ENCODE measurements around the gene SCN1B.

SCN1B gene

DNA sequence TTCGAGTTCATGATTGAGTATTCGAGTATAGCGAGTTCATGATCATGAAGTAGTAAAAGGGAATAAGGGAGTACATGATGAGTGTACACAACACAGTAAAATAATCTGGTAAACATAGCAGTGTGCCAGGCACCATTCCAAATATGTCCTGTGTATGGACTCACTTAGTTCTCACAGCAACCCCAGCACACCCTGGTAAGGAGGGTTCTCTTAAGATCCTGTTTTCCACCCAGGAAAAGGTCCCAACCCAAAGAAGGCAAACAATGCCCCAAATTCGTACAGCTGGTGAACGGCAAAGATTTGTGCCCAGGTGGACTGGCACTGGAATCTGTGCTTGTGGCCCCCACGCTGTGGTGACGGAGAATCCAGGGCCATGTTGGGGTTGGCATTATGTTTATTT, 32.7 kb downstream of the SCN1B start:
- no peak for TF ChIP-seq TAF1 (IDR thresholded peaks at IDR 0.05; ENCODE audit: borderline replicate concordance, low read depth, low read length)
- TF ChIP-seq POLR2A (IDR thresholded peaks at IDR 0.05; ENCODE audit: low read depth, low read length), result no peak
- TF ChIP-seq POLR2AphosphoS5 (IDR thresholded peaks at IDR 0.05; ENCODE audit: low read depth, low read length), result no peak
- no peak for FAIRE-seq

DNA sequence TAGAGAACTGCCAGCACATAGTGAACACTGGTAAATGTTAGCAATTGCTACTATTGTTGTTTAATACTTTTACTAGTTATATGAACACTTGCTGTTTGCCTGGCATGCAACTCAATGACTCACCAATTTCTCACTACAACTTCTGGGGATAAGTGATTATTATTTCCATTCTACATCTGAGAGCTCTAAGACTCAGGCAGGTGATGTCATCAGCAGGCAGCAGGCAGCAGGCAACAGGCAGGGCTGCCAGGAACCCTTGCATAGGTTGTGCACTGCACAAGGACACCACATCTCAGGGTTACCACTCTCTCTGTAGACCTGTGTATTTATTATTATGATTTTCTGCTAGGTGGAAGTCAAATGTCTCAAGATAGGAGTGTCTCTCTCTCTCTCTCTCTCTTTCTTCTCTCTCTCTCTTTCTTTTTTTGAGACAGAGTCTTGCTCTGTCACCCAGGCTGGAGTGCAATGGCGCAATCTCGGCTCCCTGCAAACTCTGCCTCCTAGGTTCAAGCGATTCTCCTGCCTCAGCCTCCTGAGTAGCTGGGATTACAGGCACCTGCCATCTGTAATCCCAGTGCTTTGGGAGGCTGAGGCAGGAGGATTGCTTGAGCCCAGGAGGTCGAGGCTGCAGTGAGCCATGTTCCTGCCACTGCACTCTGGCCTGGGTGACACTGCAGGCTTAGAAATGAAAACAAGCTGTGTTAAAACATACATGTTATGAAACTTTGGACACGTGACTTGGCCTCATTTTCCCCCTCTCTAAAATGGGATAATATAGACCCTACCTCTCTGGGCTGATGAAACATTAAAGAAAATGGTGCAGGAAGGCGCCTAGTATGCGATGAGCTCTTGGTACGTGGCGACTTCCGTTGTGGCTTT, 33.9 kb downstream of the SCN1B start:
- no peak for TF ChIP-seq TAF1 (IDR thresholded peaks at IDR 0.05; ENCODE audit: borderline replicate concordance, low read depth, low read length)
- TF ChIP-seq POLR2A (IDR thresholded peaks at IDR 0.05; ENCODE audit: low read depth, low read length), result no peak
- TF ChIP-seq POLR2AphosphoS5 (IDR thresholded peaks at IDR 0.05; ENCODE audit: low read depth, low read length), result no peak
- DNase-seq (ENCODE audit: insufficient read length), result no peak
- no peak for FAIRE-seq

More for the DNA sequence above, 32.7 kb downstream of the SCN1B start:
- no peak for DNase-seq (ENCODE audit: insufficient read length)

DNA sequence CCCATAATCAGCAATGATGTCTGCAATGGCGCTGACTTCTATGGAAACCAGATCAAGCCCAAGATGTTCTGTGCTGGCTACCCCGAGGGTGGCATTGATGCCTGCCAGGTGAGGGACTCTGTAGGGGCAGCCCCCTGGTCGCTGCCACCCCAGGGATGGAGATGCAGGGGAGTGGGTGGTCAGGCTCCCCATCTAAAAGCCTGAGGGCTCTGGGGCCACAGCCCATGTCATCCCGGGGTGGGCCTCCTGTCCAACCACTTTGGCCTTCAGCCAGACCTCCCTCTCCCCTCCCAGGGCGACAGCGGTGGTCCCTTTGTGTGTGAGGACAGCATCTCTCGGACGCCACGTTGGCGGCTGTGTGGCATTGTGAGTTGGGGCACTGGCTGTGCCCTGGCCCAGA, 35.3 kb downstream of the SCN1B start:
- TF ChIP-seq POLR2A (IDR thresholded peaks at IDR 0.05; ENCODE audit: low read depth, low read length), result no peak
- DNase-seq (ENCODE audit: insufficient read length) (no peak), FAIRE-seq (no peak)

DNA sequence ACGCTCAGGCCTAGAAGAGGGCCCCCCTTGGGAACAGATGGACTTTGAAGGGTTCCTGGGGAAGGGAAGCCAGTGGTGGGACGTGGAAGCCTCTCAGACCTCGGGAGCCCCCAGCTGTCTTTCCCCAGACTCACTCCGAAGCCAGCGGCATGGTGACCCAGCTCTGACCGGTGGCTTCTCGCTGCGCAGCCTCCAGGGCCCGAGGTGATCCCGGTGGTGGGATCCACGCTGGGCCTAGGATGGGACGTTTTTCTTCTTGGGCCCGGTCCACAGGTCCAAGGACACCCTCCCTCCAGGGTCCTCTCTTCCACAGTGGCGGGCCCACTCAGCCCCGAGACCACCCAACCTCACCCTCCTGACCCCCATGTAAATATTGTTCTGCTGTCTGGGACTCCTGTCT, 35.9 kb downstream of the SCN1B start:
- DNase-seq (ENCODE audit: insufficient read length) (no peak), FAIRE-seq (no peak)
- no peak for TF ChIP-seq POLR2AphosphoS5 (IDR thresholded peaks at IDR 0.05; ENCODE audit: low read depth, low read length)
- TF ChIP-seq TAF1 (IDR thresholded peaks at IDR 0.05; ENCODE audit: borderline replicate concordance, low read depth, low read length), result no peak
- TF ChIP-seq POLR2A (IDR thresholded peaks at IDR 0.05; ENCODE audit: low read depth, low read length), result no peak

DNA sequence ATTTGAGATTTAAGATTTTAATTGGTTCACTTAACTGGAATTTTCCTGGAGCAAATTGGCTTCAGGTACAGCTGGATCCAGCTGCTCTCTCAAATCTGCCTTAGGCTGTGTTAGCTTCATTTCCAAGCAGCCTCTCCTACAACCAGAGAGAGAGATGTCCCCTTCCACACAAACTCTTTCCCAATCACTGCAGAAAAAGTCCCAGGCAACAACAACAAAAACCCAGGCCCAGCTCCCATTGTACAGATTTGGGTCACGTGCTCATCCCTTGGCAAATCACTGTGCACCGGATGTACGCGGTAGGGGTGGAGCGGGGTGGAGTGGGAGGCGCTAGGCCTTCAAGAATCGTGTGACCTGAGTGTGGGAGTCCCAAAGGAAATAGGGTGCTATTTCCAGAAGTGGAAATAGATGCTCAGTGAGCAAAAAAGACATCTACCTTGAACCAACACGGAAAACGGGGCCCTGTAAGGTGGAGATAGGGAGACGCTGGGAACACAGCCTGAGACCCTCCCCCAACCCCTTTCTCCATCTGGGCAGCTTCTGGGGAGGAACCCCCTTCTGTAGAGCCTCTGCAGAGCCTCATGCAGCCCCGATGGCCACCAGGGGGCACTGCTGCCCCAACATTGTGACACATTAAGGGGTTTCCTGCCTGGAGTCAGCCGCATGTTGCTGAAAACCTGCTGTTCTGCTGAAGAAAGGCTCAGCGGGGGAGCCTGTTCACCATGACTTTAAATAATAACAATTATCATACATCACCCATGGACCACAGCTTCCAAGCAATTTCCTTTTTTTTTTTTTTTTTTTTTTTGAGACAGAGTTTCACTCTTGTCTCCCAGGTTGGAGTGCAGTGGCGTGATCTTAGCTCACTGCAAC, 36.7 kb downstream of the SCN1B start:
- FAIRE-seq (peak; percentile 67), DNase-seq (ENCODE audit: insufficient read length) (peak; percentile 82)
- TF ChIP-seq POLR2A (IDR thresholded peaks at IDR 0.05; ENCODE audit: low read depth, low read length) (no peak), POLR2AphosphoS5 (IDR thresholded peaks at IDR 0.05; ENCODE audit: low read depth, low read length) (no peak), TAF1 (IDR thresholded peaks at IDR 0.05; ENCODE audit: borderline replicate concordance, low read depth, low read length) (no peak)

DNA sequence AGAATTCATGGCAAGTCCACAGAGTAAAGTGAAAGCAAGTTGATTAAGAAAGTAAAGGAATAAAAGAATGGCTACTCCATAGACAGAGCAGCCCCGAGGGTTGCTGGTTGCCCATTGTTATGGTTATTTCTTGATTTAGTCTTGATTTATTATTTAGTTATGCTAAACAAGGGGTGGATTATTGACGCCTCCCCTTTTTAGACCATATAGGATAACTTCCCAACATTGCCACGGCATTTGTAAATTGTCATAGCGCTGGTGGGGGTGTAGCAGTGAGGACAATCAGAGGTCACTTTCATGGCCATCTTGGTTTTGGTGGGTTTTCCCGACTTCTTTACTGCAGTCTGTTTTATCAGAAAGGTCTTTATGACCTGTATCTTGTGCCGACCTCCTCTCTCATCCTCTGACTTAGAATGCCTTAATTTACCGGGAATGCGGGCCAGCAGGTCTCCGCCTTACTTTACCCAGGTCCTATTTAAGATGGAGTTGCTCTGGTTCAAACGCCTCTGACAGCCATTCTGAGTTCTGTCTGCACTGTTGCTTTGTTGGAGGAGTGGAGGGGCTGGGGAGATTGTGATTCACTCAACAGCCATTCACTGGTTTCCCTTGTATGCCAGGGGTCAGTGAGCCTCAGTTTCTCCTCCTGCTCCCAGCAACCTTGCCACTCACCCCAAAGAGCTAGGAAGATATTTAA, 38.8 kb downstream of the SCN1B start:
- FAIRE-seq (no peak), DNase-seq (ENCODE audit: insufficient read length) (no peak)
- TF ChIP-seq POLR2A (IDR thresholded peaks at IDR 0.05; ENCODE audit: low read depth, low read length) (no peak), TAF1 (IDR thresholded peaks at IDR 0.05; ENCODE audit: borderline replicate concordance, low read depth, low read length) (no peak), POLR2AphosphoS5 (IDR thresholded peaks at IDR 0.05; ENCODE audit: low read depth, low read length) (no peak)

DNA sequence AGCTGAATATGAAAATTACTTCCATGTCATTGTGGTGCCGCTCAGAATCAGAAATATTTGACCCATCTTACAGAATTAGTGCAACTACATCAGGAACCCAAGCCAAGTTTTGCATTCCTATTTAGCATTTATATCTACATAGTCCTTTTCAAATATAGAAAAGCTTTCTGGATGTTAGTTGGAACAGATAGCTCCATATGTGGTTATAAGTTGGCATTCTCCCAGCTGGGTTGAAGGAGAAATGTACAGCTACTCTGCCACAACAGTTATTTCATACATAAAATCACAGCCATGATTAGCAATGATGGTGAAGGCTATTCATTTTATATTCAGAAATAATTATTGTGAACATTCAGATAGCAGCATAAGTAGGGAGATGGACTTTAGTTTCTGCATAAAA, 39.4 kb downstream of the SCN1B start:
- DNase-seq (ENCODE audit: insufficient read length) (no peak), FAIRE-seq (no peak)
- TF ChIP-seq POLR2A (IDR thresholded peaks at IDR 0.05; ENCODE audit: low read depth, low read length), result no peak
- no peak for TF ChIP-seq TAF1 (IDR thresholded peaks at IDR 0.05; ENCODE audit: borderline replicate concordance, low read depth, low read length)
- TF ChIP-seq POLR2AphosphoS5 (IDR thresholded peaks at IDR 0.05; ENCODE audit: low read depth, low read length), result no peak

DNA sequence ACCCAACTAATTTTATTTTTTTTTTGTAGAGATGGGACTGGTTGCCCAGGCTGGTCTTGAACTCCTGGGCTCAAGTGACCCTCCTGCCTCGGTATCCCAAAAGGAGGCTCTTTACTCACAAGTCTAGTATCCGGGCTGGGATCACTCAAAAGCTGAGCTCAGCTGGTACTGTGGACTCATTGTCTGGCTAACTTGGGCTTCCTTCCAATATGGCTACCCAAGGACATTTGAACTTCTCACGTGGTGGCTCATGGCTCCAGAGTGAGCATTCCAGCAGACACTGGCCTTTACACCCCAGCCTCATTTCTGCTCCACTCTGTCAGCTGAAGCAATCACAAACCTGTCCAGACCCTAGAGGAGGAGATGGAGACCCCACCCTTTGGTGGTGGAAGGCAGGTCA, 40.2 kb downstream of the SCN1B start:
- TF ChIP-seq TAF1 (IDR thresholded peaks at IDR 0.05; ENCODE audit: borderline replicate concordance, low read depth, low read length) (no peak), POLR2AphosphoS5 (IDR thresholded peaks at IDR 0.05; ENCODE audit: low read depth, low read length) (no peak), POLR2A (IDR thresholded peaks at IDR 0.05; ENCODE audit: low read depth, low read length) (no peak)
- no peak for FAIRE-seq
- no peak for DNase-seq (ENCODE audit: insufficient read length)

DNA sequence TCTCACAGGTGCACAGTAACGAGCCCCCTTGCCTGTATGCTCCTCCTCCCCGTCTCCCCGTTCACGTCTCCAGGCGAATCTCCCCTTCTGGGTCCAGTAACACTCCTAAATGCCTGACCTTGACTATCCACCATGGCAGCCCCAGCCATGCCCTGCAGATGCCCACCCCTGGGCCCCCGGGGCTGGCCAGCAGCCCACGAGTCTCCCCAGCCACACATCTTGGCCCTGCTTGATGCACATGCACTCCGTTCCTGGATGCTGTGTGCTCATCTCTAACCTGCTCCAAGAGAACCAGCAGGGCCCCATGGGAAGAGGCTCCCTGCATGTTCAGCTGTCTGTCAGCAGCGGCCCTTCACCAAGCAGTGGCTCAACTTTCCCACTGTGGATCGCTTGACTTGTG, 43.2 kb downstream of the SCN1B start:
- FAIRE-seq, result no peak
- no peak for TF ChIP-seq POLR2AphosphoS5 (IDR thresholded peaks at IDR 0.05; ENCODE audit: low read depth, low read length)
- TF ChIP-seq POLR2A (IDR thresholded peaks at IDR 0.05; ENCODE audit: low read depth, low read length), result no peak
- no peak for TF ChIP-seq TAF1 (IDR thresholded peaks at IDR 0.05; ENCODE audit: borderline replicate concordance, low read depth, low read length)
- no peak for DNase-seq (ENCODE audit: insufficient read length)

DNA sequence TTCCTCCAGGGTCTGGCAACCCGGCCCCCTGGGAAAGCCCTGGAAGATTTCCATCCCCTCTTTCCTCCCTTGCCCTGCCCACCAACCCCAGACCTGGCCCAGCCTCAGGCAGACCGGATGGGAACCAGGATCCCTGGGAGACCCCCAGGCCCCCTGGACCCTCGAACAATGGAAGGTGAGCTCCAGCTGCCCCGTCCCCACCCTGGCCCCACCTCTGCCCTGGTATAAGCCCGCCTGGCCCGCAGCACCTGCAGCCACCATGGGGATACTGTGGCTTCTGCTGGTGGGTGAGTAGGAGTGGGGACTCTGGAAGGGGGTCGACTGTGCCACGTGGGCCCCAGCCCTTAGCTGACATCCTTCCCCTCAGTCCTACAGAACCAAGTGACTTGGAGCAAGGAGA, 43.7 kb downstream of the SCN1B start:
- TF ChIP-seq TAF1 (IDR thresholded peaks at IDR 0.05; ENCODE audit: borderline replicate concordance, low read depth, low read length) (no peak), POLR2A (IDR thresholded peaks at IDR 0.05; ENCODE audit: low read depth, low read length) (no peak), POLR2AphosphoS5 (IDR thresholded peaks at IDR 0.05; ENCODE audit: low read depth, low read length) (no peak)
- DNase-seq (ENCODE audit: insufficient read length) (no peak), FAIRE-seq (no peak)

All from GM12892 (cell line).